NCI-H128 (cell line): ENCODE measurements around the gene SPATA3.
"Not testable (repeated sequence)": the region's sequence is repeated elsewhere in the genome, so short reads cannot be mapped to it uniquely, and the experiment has no call there.

Experiments used
- DNase-seq: peaks from one replicate; lab custom pipeline; 2025; ENCODE audit not compliant: unreplicated experiment; lab: John Stamatoyannopoulos, UW

Gene SPATA3

DNA sequence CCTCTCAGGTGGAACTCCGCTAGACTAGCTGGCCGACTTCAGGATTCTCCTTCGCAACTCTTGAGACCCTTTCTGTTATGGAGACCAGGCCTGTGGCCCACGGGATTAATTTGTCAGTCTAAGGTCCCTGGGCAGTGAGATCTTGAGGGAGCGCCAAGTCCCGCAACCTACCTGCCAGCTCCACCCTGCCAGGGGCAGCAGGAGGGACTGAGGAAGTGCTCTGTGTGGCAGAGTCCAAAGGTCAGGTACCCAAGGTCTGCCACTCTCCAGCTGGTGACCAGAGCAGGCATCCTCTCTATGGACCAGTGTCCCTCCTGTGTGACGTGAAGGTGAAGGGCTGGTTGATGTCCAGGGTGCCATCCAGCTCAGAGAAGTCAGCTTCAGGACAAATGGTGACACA lies 4.3 kb upstream of the SPATA3 start:
- no peak for DNase-seq

DNA sequence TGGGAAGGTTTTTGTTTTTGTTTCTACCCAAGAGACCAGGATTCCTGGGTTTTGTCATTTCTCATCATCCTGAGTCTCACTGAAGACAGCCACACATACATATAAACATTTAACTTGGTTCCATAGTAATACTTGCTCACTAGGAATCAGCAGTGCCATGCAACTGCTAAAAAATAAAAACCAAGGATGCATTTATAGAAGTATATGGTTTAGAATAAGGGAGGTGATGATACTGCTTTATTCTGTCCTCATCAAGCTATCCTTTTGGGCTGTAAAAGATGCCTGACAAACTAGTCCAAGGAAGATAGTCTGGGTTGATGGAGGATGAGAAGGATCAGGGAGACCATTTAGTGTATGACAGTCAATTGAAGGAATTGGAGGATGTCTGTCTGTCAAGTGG lies 740 bp downstream of the SPATA3 start:
- DNase-seq = no peak

- no peak for DNase-seq
Observed at GRCh38 chr2:230998882-230999281, 3.0 kb downstream of the SPATA3 start.

GRCh38 chr2:230999477-230999876 lies 3.6 kb downstream of the SPATA3 start:
- DNase-seq = no peak

- DNase-seq = no peak
Observed at GRCh38 chr2:231000211-231000904, 4.4 kb downstream of the SPATA3 start.

DNA sequence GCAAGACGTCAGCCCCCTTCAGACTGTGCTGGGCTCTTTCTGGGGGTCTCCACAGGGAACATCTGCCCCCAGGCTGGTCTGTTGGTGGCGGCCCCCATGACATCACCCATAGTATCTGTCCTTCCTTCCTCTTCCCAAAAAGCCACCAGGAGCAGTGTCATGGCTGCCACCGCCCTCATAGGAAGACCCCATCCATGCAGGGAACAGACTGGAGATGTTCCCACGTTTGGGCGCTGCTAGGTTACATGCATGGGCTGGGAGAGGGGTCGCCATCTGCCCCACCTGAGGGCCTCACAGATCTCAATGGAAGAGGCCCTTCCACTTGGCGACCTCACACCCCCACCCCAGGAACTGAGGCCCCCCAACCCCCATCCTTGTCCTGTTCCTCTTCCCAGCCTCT lies 5.1 kb downstream of the SPATA3 start:
- no peak for DNase-seq

- DNase-seq = no peak
Observed at GRCh38 chr2:231001921-231002320, 6.0 kb downstream of the SPATA3 start.

- DNase-seq = no peak
Observed at GRCh38 chr2:231002641-231003040, 6.7 kb downstream of the SPATA3 start.

DNA sequence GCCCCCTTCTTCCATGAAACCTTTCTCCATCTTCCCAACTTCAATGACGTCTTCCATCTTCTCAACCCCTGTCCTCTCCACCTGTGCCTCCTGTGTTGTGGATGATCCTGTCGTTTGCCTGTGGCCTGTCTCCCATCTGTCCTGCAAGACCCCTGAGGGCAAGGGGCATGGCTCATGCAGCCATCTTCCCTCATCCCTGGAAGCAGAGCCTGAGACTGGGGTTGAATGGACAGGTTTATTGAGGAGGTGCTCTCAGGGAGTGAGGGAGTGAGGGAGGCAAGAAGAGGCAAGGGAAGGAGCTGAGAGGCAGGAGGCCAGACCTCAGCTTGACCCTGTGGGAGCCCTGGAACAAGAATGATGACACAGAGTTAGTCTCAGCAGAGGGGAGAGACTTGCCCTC lies 7.3 kb downstream of the SPATA3 start:
- DNase-seq = no peak

- DNase-seq = not testable (repeated sequence)
Observed at GRCh38 chr2:231004930-231005329, 9.0 kb downstream of the SPATA3 start.

GRCh38 chr2:231007286-231008098 lies 11.6 kb downstream of the SPATA3 start:
- DNase-seq = no peak

DNA sequence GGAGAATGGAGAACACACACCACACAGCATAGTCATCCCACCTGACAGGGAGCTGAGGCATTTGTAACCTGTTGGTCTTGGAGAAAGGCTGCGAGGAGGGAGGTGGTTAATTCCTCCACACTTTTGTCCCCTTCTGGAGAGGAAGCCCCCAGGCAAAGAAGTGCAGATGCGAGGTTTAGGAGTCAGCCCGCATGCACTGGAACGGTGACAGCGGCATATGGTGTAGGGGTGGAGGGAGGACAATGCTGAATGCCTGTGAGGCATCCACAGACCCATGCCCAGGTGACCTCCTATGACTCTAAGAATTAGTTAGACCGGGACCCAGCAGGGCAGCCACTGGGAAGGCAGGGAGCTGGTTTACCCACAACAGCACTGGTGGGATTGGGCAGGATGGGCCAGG lies 12.2 kb downstream of the SPATA3 start:
- DNase-seq = no peak

- no peak for DNase-seq
Observed at GRCh38 chr2:231009236-231009919, 13.5 kb downstream of the SPATA3 start.

- DNase-seq = no peak
Observed at GRCh38 chr2:231010201-231010730, 14.3 kb downstream of the SPATA3 start.

DNA sequence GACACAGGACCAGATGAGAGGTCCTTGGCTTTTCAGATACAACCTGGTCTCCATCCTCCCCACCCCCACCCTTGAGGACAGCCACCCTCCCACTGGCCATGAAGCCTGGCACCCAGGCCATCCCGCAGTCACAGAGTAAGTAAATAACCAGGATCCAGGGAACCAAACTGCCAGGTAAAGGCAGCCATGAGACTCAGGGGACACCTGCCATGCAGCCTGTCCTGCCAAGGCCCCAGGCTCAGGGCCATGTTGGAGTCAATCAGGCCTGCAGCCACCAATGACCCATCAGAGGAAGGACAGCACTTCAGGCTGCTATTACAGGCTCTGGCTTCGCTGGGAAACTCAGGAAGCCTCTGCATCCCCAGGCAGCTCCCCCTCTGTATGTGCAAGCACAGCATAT lies 15.6 kb downstream of the SPATA3 start:
- DNase-seq = no peak

DNA sequence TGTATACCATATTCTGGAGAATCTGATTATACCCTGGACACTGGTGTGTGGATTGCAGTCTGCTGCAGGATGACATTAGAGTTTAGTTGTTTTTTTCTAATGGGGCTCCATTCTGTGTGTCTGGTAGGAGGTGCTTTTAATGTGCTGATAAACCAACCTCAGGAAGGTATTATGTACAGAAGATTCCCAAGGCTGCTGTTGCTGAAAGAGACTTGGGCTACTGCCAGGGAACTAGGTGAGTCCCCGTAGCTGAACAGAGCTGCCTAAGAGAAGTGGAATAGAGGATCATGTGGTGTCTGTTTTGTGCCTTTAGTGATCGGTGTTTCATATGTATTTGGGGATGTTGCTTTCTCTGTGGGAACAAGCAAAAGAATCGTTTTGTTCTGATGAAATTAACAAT lies 16.5 kb downstream of the SPATA3 start:
- DNase-seq = no peak

DNA sequence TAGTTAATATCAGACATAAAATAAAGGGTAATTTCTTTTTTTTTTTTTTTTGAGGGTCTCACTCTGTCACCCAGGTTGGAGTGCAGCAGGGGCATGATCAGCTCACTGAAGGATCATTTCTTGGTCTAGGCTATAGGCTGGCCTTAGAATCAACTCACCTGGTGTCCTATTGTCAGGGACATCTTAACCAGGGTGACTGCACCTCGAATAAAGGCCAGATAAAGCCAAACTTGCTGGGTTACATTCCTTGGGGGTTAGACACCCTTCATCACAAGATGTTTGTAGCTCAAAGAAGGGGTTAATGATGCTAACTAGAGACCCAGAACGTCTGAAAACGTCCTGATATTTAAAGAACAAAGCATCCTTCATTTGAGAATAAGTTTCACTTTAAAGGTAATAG lies 17.9 kb downstream of the SPATA3 start:
- no peak for DNase-seq

GRCh38 chr2:231015478-231015877 lies 19.6 kb downstream of the SPATA3 start:
- DNase-seq = no peak

- DNase-seq = no peak
Observed at GRCh38 chr2:231015926-231016325, 20.0 kb downstream of the SPATA3 start.

- DNase-seq = no peak
Observed at GRCh38 chr2:231016566-231017230, 20.8 kb downstream of the SPATA3 start.

DNA sequence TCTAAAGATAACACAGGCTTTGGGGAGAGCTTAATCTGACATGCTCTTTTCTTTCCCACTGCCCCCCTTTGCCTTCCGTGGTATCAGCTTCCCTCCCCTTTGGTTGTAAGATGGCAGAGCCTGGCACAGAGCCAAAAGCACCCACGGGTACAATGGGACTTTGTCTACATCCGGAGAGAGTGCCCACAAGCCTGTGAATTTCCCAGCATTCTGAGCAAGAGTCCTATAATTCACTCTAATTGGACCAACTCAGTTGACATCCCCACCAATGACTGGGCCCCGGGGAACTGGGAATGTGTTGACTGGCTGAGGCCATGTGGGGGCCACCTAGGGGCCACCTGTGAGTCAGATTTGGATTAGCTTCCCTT lies 21.3 kb downstream of the SPATA3 start:
- DNase-seq = peak; percentile 27
